Rectal smooth muscle tissue (tissue), 1 donor: ENCODE data around the gene TMOD3.
A peak's percentile ranks its signal among the peaks of the same experiment; 100 is the strongest.
"Not testable (repeated sequence)": the region's sequence is repeated elsewhere in the genome, so short reads cannot be mapped to it uniquely, and the experiment has no call there.

Source experiments
- H3K27ac ChIP-seq: one replicate; pipeline ENCODE4 v1.7.0; 2013; ENCODE audit warnings: low read depth, low read length, inconsistent platforms
- H3K27me3 ChIP-seq: one replicate; pipeline ENCODE4 v1.7.0; 2013; ENCODE audit warnings: low read length; ENCODE audit not compliant: control insufficient read depth, insufficient read depth
- H3K36me3 ChIP-seq: one replicate; pipeline ENCODE4 v1.7.0; 2013; ENCODE audit warnings: low read length; ENCODE audit not compliant: control insufficient read depth, insufficient read depth
- H3K4me1 ChIP-seq: one replicate; pipeline ENCODE4 v1.7.0; 2013; ENCODE audit warnings: low read length; ENCODE audit not compliant: control insufficient read depth, insufficient read depth
- H3K4me3 ChIP-seq: one replicate; pipeline ENCODE4 v1.7.0; 2013; ENCODE audit warnings: low read length
- H3K9ac ChIP-seq: one replicate; pipeline ENCODE4 v1.7.0; 2013; ENCODE audit warnings: low read length

Gene TMOD3

GRCh38 chr15:51829376-51830275, at the start of gene TMOD3:
TSS of gene TMOD3 (plus strand) at chr15:51829653. CDS start at chr15:51862885, 33,232 bp downstream.
- H3K27ac ChIP-seq, result peak within 1 kb of the TSS; percentile 81
- H3K4me3 ChIP-seq, result peak within 1 kb of the TSS; percentile 84
- H3K36me3 ChIP-seq, result no peaks in the 10 kb centered on the region
- peak within 1 kb of the TSS; percentile 59 for H3K9ac ChIP-seq
- no peaks in the 10 kb centered on the region for H3K27me3 ChIP-seq
- H3K4me1 ChIP-seq, result peaks cover 4% of the 10 kb centered on the region

DNA sequence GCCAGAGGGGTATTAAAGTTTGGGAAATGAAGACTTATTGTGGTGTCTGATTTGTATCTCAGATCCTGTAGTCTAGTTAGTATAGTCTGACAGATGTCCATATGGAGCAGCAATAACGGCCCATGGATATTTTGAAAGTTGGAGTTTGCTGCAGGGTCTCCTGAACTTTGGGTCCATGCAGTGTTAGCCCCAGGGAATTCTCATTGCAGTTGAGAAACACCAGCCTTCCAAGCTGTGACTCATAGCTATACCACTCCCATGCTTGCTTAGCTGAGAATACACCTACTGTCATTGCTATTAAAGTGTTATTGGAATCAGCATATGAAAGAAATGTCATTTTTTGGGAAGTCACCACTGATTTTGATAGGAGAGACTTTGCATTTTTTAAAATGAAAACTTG, 48.8 kb upstream of the TMOD3 start:
- Histone ChIP-seq H3K9ac (no peak overlapping the region), H3K36me3 (peaks cover 4% of the 10 kb centered on the region)

GRCh38 chr15:51781506-51781905, 47.9 kb upstream of the TMOD3 start:
- H3K9ac ChIP-seq, result no peak overlapping the region
- H3K27me3 ChIP-seq, result no peaks in the 10 kb centered on the region
- H3K4me1 ChIP-seq, result no peaks in the 10 kb centered on the region
- peaks cover 4% of the 10 kb centered on the region for H3K36me3 ChIP-seq
- no peak overlapping the region for H3K27ac ChIP-seq
- H3K4me3 ChIP-seq, result no peak overlapping the region

More for the DNA sequence above, 48.8 kb upstream of the TMOD3 start:
- no peaks in the 10 kb centered on the region for H3K4me1 ChIP-seq
- H3K27ac ChIP-seq, result no peak overlapping the region
- H3K27me3 ChIP-seq, result no peaks in the 10 kb centered on the region
- H3K4me3 ChIP-seq, result no peak overlapping the region

DNA sequence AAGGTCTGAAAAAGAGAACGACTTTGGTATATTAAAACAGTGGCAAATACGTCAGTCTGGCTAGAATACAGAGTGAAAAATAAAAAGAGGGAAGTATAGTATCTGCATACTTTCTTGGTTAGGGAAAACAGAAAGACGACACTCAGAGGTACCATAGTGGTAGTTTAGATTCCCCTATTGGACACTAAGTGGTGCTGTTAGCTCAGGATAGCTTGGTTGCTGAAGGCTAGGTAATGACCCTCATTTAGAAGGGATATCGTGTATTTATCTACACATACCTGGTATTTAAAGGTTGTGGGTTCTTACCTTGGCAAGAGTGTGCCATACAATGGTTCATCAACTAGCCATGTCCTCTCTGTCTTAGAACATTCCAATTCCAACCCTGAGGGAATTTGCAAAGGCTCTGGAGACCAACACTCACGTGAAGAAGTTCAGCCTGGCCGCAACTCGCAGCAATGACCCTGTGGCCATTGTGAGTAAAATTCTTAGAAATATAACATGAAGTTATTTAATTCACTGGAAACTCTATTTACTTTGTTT, 47.0 kb upstream of the TMOD3 start:
- Histone ChIP-seq H3K27me3 (no peaks in the 10 kb centered on the region), H3K36me3 (peaks cover 4% of the 10 kb centered on the region), H3K4me3 (no peak overlapping the region), H3K9ac (no peak overlapping the region), H3K27ac (no peak overlapping the region), H3K4me1 (no peaks in the 10 kb centered on the region)

DNA sequence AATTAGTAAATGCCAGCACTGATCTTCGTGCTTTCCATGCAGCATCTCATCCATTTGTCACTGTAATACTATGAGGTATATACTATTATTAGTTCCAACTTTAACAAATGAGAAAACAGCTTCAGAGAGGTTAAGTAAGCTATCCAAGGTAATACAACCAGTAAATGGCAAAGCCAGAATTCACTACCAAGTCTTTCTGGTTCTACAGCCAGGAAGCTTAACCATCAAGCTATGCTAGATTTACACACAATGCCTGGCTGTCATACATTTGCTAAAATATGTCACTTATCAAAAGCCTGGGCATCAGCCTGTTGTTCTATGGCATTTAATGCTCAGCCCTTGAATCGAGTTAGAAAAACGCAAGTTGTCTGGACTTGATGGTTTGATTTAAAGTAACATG, 45.5 kb upstream of the TMOD3 start:
- H3K9ac ChIP-seq, result no peak overlapping the region
- H3K36me3 ChIP-seq, result peaks cover 4% of the 10 kb centered on the region
- no peaks in the 10 kb centered on the region for H3K4me1 ChIP-seq
- H3K27me3 ChIP-seq, result no peaks in the 10 kb centered on the region
- H3K27ac ChIP-seq, result no peak overlapping the region
- H3K4me3 ChIP-seq, result no peak overlapping the region

GRCh38 chr15:51787130-51787529, 42.3 kb upstream of the TMOD3 start:
- H3K9ac ChIP-seq, H3K4me3 ChIP-seq, H3K27ac ChIP-seq, H3K4me1 ChIP-seq, H3K27me3 ChIP-seq, H3K36me3 ChIP-seq: not testable (repeated sequence)

GRCh38 chr15:51792474-51792873, 37.0 kb upstream of the TMOD3 start:
- not testable (repeated sequence) for H3K4me1 ChIP-seq, H3K9ac ChIP-seq, H3K27ac ChIP-seq, H3K27me3 ChIP-seq, H3K4me3 ChIP-seq, H3K36me3 ChIP-seq

GRCh38 chr15:51793521-51794305, 35.7 kb upstream of the TMOD3 start:
- no peak overlapping the region for H3K27ac ChIP-seq
- no peak overlapping the region for H3K9ac ChIP-seq
- no peak overlapping the region for H3K4me3 ChIP-seq
- peaks cover 6% of the 10 kb centered on the region for H3K36me3 ChIP-seq
- no peaks in the 10 kb centered on the region for H3K27me3 ChIP-seq
- no peaks in the 10 kb centered on the region for H3K4me1 ChIP-seq

GRCh38 chr15:51796847-51797401, 32.5 kb upstream of the TMOD3 start:
- H3K27ac ChIP-seq, result no peak overlapping the region
- H3K4me1 ChIP-seq, result no peaks in the 10 kb centered on the region
- H3K27me3 ChIP-seq, result no peaks in the 10 kb centered on the region
- H3K9ac ChIP-seq, result no peak overlapping the region
- no peak overlapping the region for H3K4me3 ChIP-seq
- H3K36me3 ChIP-seq, result peaks cover 9% of the 10 kb centered on the region

DNA sequence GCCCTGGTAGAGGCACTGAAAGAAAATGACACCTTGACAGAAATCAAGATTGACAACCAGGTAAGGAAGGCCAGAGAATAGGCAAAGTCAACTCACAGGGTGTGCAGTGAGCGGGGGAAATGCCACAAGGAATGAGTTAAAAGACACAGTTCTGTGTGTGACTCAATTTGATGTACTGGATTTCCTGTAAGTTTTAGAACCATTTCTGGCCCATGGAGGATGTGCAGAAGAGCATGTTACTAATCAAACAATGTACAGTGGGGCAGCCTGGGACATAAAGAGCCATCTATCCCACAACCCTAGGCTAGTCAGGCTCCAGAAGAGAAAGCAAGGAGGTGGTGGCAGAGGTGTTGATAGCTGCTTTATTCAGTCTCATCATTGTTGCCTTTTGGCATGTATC, 31.2 kb upstream of the TMOD3 start:
- H3K4me3 ChIP-seq, result no peak overlapping the region
- H3K9ac ChIP-seq, result no peak overlapping the region
- no peaks in the 10 kb centered on the region for H3K27me3 ChIP-seq
- H3K27ac ChIP-seq, result no peak overlapping the region
- peaks cover 11% of the 10 kb centered on the region for H3K36me3 ChIP-seq
- H3K4me1 ChIP-seq, result no peaks in the 10 kb centered on the region

- peaks cover 11% of the 10 kb centered on the region for H3K36me3 ChIP-seq
- H3K27ac ChIP-seq, result no peak overlapping the region
- H3K4me3 ChIP-seq, result no peak overlapping the region
- no peaks in the 10 kb centered on the region for H3K4me1 ChIP-seq
- no peak overlapping the region for H3K9ac ChIP-seq
- no peaks in the 10 kb centered on the region for H3K27me3 ChIP-seq
These were observed 29.9 kb upstream of the TMOD3 start for GRCh38 chr15:51799282-51800252.
